T-helper 2 cell treated with Interferon-gamma antibody and Interleukin-4, amounts not matched to agents 5 μg/mL and 100 μg/mL, for 36 hours (primary cell): ENCODE measurements around the gene FSIP1.

Source experiments
- DNase-seq: peaks from one replicate; pipeline ENCODE4 v3.0.0; 2021; ENCODE audit warnings: low spot score
- H3K27ac Mint-ChIP-seq: one replicate; pipeline ENCODE4 v1.8.0; 2021; ENCODE audit warnings: mild to moderate bottlenecking, mixed read lengths
- H3K27me3 Mint-ChIP-seq: one replicate; pipeline ENCODE4 v1.8.0; 2021; ENCODE audit warnings: low read depth, mixed read lengths
- H3K36me3 Mint-ChIP-seq: one replicate; pipeline ENCODE4 v1.8.0; 2021; ENCODE audit warnings: low read depth, mixed read lengths
- H3K4me1 Mint-ChIP-seq: one replicate; pipeline ENCODE4 v1.8.0; 2021; ENCODE audit warnings: low read depth, mixed read lengths
- H3K4me3 Mint-ChIP-seq: one replicate; pipeline ENCODE4 v1.8.0; 2022; ENCODE audit warnings: mild to moderate bottlenecking, moderate library complexity, mixed read lengths
- H3K9me3 Mint-ChIP-seq: one replicate; pipeline ENCODE4 v1.8.0; 2021; ENCODE audit warnings: mixed read lengths

The FSIP1 gene

GRCh38 chr15:39605146-39605545, 177.5 kb downstream of the FSIP1 start:
- Mint-ChIP-seq H3K4me1 (peaks cover 7% of the 10 kb centered on the region), H3K36me3 (peaks cover 5% of the 10 kb centered on the region), H3K27me3 (peaks cover 5% of the 10 kb centered on the region), H3K27ac (no peak overlapping the region), H3K9me3 (peaks cover 4% of the 10 kb centered on the region), H3K4me3 (no peak overlapping the region)
- no peak for DNase-seq

GRCh38 chr15:39602143-39602542, 180.5 kb downstream of the FSIP1 start:
- Mint-ChIP-seq H3K27me3 (peaks cover 14% of the 10 kb centered on the region), H3K4me1 (no peaks in the 10 kb centered on the region), H3K27ac (no peak overlapping the region), H3K4me3 (no peak overlapping the region), H3K36me3 (no peaks in the 10 kb centered on the region), H3K9me3 (no peaks in the 10 kb centered on the region)
- no peak for DNase-seq

- no peak for DNase-seq
Observed at GRCh38 chr15:39599871-39600270, 182.8 kb downstream of the FSIP1 start.

GRCh38 chr15:39598958-39599845, 183.4 kb downstream of the FSIP1 start:
- no peaks in the 10 kb centered on the region for H3K4me1 Mint-ChIP-seq
- no peak overlapping the region for H3K4me3 Mint-ChIP-seq
- H3K9me3 Mint-ChIP-seq = no peaks in the 10 kb centered on the region
- H3K36me3 Mint-ChIP-seq = no peaks in the 10 kb centered on the region
- H3K27ac Mint-ChIP-seq = no peak overlapping the region
- peaks cover 14% of the 10 kb centered on the region for H3K27me3 Mint-ChIP-seq
- no peak for DNase-seq

More at GRCh38 chr15:39599871-39600270, 182.8 kb downstream of the FSIP1 start:
- Mint-ChIP-seq H3K9me3 (no peaks in the 10 kb centered on the region), H3K4me1 (no peaks in the 10 kb centered on the region), H3K36me3 (no peaks in the 10 kb centered on the region), H3K4me3 (no peak overlapping the region), H3K27me3 (peaks cover 14% of the 10 kb centered on the region), H3K27ac (no peak overlapping the region)

GRCh38 chr15:39598186-39598850, 184.3 kb downstream of the FSIP1 start:
- DNase-seq = no peak
- H3K36me3 Mint-ChIP-seq = no peaks in the 10 kb centered on the region
- H3K27me3 Mint-ChIP-seq = peaks cover 17% of the 10 kb centered on the region
- no peak overlapping the region for H3K27ac Mint-ChIP-seq
- H3K9me3 Mint-ChIP-seq = no peaks in the 10 kb centered on the region
- H3K4me3 Mint-ChIP-seq = no peak overlapping the region
- H3K4me1 Mint-ChIP-seq = peaks cover 3% of the 10 kb centered on the region

GRCh38 chr15:39597751-39598185, 184.9 kb downstream of the FSIP1 start:
- no peak for DNase-seq
- Mint-ChIP-seq H3K36me3 (no peaks in the 10 kb centered on the region), H3K27me3 (peaks cover 20% of the 10 kb centered on the region), H3K4me3 (no peak overlapping the region), H3K27ac (no peak overlapping the region), H3K9me3 (no peaks in the 10 kb centered on the region), H3K4me1 (peaks cover 3% of the 10 kb centered on the region)

- Mint-ChIP-seq H3K4me3 (no peak overlapping the region), H3K27me3 (peaks cover 20% of the 10 kb centered on the region), H3K4me1 (peaks cover 3% of the 10 kb centered on the region), H3K36me3 (no peaks in the 10 kb centered on the region), H3K9me3 (no peaks in the 10 kb centered on the region), H3K27ac (no peak overlapping the region)
- no peak for DNase-seq
Observed at GRCh38 chr15:39597336-39597735, 185.3 kb downstream of the FSIP1 start.

- Mint-ChIP-seq H3K36me3 (no peaks in the 10 kb centered on the region), H3K4me1 (peaks cover 3% of the 10 kb centered on the region), H3K27ac (no peak overlapping the region), H3K9me3 (no peaks in the 10 kb centered on the region), H3K4me3 (no peak overlapping the region), H3K27me3 (peaks cover 20% of the 10 kb centered on the region)
- no peak for DNase-seq
Observed at GRCh38 chr15:39596358-39597051, 186.1 kb downstream of the FSIP1 start.

- H3K4me1 Mint-ChIP-seq = peaks cover 3% of the 10 kb centered on the region
- H3K27me3 Mint-ChIP-seq = peaks cover 17% of the 10 kb centered on the region
- no peak overlapping the region for H3K27ac Mint-ChIP-seq
- DNase-seq = no peak
- no peak overlapping the region for H3K4me3 Mint-ChIP-seq
- H3K36me3 Mint-ChIP-seq = no peaks in the 10 kb centered on the region
- H3K9me3 Mint-ChIP-seq = no peaks in the 10 kb centered on the region
Observed at GRCh38 chr15:39595338-39596221, 187.1 kb downstream of the FSIP1 start.

GRCh38 chr15:39594446-39595337, 187.9 kb downstream of the FSIP1 start:
- Mint-ChIP-seq H3K4me1 (peaks cover 3% of the 10 kb centered on the region), H3K27me3 (peaks cover 19% of the 10 kb centered on the region), H3K36me3 (no peaks in the 10 kb centered on the region), H3K27ac (no peak overlapping the region), H3K9me3 (no peaks in the 10 kb centered on the region), H3K4me3 (no peak overlapping the region)
- no peak for DNase-seq

GRCh38 chr15:39593656-39594445, 188.8 kb downstream of the FSIP1 start:
- Mint-ChIP-seq H3K9me3 (no peaks in the 10 kb centered on the region), H3K27ac (no peak overlapping the region), H3K27me3 (peaks cover 14% of the 10 kb centered on the region), H3K4me3 (no peak overlapping the region), H3K36me3 (no peaks in the 10 kb centered on the region), H3K4me1 (peaks cover 3% of the 10 kb centered on the region)
- no peak for DNase-seq

GRCh38 chr15:39593071-39593655, 189.5 kb downstream of the FSIP1 start:
- Mint-ChIP-seq H3K27me3 (peaks cover 14% of the 10 kb centered on the region), H3K36me3 (no peaks in the 10 kb centered on the region), H3K27ac (no peak overlapping the region), H3K9me3 (no peaks in the 10 kb centered on the region), H3K4me3 (no peak overlapping the region), H3K4me1 (peaks cover 3% of the 10 kb centered on the region)
- DNase-seq = no peak
